Parathyroid adenoma (tissue), 2 donors: ENCODE data around the gene UBQLN1.

Source experiments
- H2AFZ ChIP-seq: fragments of 300-600 bp; sonication (generic); one replicate; pipeline ENCODE4 v1.7.0; 2017; ENCODE audit warnings: antibody characterized with exemption, mild to moderate bottlenecking
- H3K27ac ChIP-seq: fragments of 300-600 bp; sonication (generic); one replicate; pipeline ENCODE4 v1.7.0; 2017
- H3K27me3 ChIP-seq: fragments of 300-600 bp; sonication (generic); one replicate; pipeline ENCODE4 v1.7.0; 2017; ENCODE audit warnings: low read length; ENCODE audit not compliant: control insufficient read depth, insufficient read depth
- H3K36me3 ChIP-seq: fragments of 300-600 bp; sonication (generic); one replicate; pipeline ENCODE4 v1.7.0; 2017; ENCODE audit warnings: low read length; ENCODE audit not compliant: control insufficient read depth, insufficient read depth
- H3K4me1 ChIP-seq: fragments of 300-600 bp; sonication (generic); one replicate; pipeline ENCODE4 v1.7.0; 2017; ENCODE audit warnings: control low read depth
- H3K4me2 ChIP-seq: fragments of 300-600 bp; sonication (generic); one replicate; pipeline ENCODE4 v1.7.0; 2017; ENCODE audit warnings: low read length
- H3K4me3 ChIP-seq: fragments of 300-600 bp; sonication (generic); one replicate; pipeline ENCODE4 v1.7.0; 2017; ENCODE audit warnings: low read depth, low read length
- H3K79me2 ChIP-seq: fragments of 300-600 bp; sonication (generic); one replicate; pipeline ENCODE4 v1.7.0; 2017; ENCODE audit warnings: control low read depth
- H3K9ac ChIP-seq: fragments of 300-600 bp; sonication (generic); one replicate; pipeline ENCODE4 v1.7.0; 2017; ENCODE audit warnings: mild to moderate bottlenecking
- H3K9me3 ChIP-seq: fragments of 300-600 bp; sonication (generic); one replicate; pipeline ENCODE4 v1.7.0; 2017; ENCODE audit warnings: low read length; ENCODE audit not compliant: control insufficient read depth
- CTCF ChIP-seq: fragments of 300-600 bp; sonication (generic); IDR thresholded peaks from one replicate; pipeline ENCODE4 v1.7.0; 2017; ENCODE audit warnings: antibody characterized with exemption, mild to moderate bottlenecking
- donor health status: primary hyperparathyroidism.

The UBQLN1 gene

GRCh38 chr9:83655433-83655832 is 52.3 kb downstream of the UBQLN1 start:
- Histone ChIP-seq H3K27me3 (no peaks in the 10 kb centered on the region), H3K27ac (no peak overlapping the region), H3K36me3 (no peaks in the 10 kb centered on the region), H3K4me2 (no peak overlapping the region), H3K9ac (no peak overlapping the region), H3K4me3 (no peak overlapping the region), H3K9me3 (no peaks in the 10 kb centered on the region), H3K79me2 (no peaks in the 10 kb centered on the region), H3K4me1 (no peaks in the 10 kb centered on the region), H2AFZ (no peak overlapping the region)
- TF ChIP-seq CTCF, result no peak

GRCh38 chr9:83652433-83652832 is 55.3 kb downstream of the UBQLN1 start:
- no peaks in the 10 kb centered on the region for H3K36me3 ChIP-seq
- H3K27me3 ChIP-seq, result no peaks in the 10 kb centered on the region

GRCh38 chr9:83651558-83651957 is 56.2 kb downstream of the UBQLN1 start:
- H3K4me3 ChIP-seq, result no peak overlapping the region
- H2AFZ ChIP-seq, result no peak overlapping the region
- no peak overlapping the region for H3K9ac ChIP-seq
- no peak for TF ChIP-seq CTCF
- H3K4me1 ChIP-seq, result peaks cover 12% of the 10 kb centered on the region
- H3K4me2 ChIP-seq, result no peak overlapping the region
- no peaks in the 10 kb centered on the region for H3K27me3 ChIP-seq
- H3K79me2 ChIP-seq, result no peaks in the 10 kb centered on the region
- H3K27ac ChIP-seq, result no peak overlapping the region
- H3K9me3 ChIP-seq, result no peaks in the 10 kb centered on the region
- H3K36me3 ChIP-seq, result no peaks in the 10 kb centered on the region

More at GRCh38 chr9:83652433-83652832, 55.3 kb downstream of the UBQLN1 start:
- H3K4me2 ChIP-seq, result no peak overlapping the region
- TF ChIP-seq CTCF, result no peak
- no peak overlapping the region for H2AFZ ChIP-seq
- no peak overlapping the region for H3K4me3 ChIP-seq
- no peak overlapping the region for H3K9ac ChIP-seq
- H3K4me1 ChIP-seq, result peaks cover 9% of the 10 kb centered on the region
- H3K27ac ChIP-seq, result no peak overlapping the region
- no peaks in the 10 kb centered on the region for H3K79me2 ChIP-seq
- H3K9me3 ChIP-seq, result no peaks in the 10 kb centered on the region

GRCh38 chr9:83649515-83649914 is 58.2 kb downstream of the UBQLN1 start:
- H3K36me3 ChIP-seq, result no peaks in the 10 kb centered on the region

More at GRCh38 chr9:83649515-83649914, 58.2 kb downstream of the UBQLN1 start:
- Histone ChIP-seq H3K9ac (no peak overlapping the region), H2AFZ (no peak overlapping the region), H3K79me2 (no peaks in the 10 kb centered on the region), H3K4me2 (no peak overlapping the region), H3K9me3 (no peaks in the 10 kb centered on the region), H3K27me3 (no peaks in the 10 kb centered on the region), H3K4me3 (no peak overlapping the region), H3K27ac (no peak overlapping the region), H3K4me1 (peaks cover 12% of the 10 kb centered on the region)
- TF ChIP-seq CTCF, result no peak
